Endothelial cell of umbilical vein (primary cell): Measurements from ENCODE around the gene NECAB2. TPM values are rescaled to one million over a fixed set of nuclear protein-coding genes. Genes with fewer than 3 reads are reported as not detected.

ENCODE experiments used
- BruUV-seq: library from RNA; stranded (reverse); fragments of 400-500 nt; replicated peaks from 2 replicates; lab custom pipeline; 2021; lab: Mats Ljungman, UMichigan
- CTCF ChIA-PET: fragments of 300-600, 350-600 bp; sonication (Branson Sonifier 250); formaldehyde crosslinking; loops from one replicate; lab custom pipeline; 2021; ENCODE audit warnings: antibody characterized with exemption, inconsistent platforms; lab: Charles Lee
- POLR2A ChIA-PET: fragments of 300-600, 350-600 bp; sonication (Branson Sonifier 250); formaldehyde crosslinking; loops from one replicate; lab custom pipeline; 2021; ENCODE audit warnings: antibody characterized with exemption, inconsistent platforms; lab: Charles Lee
- DNase-seq: peaks from one replicate; pipeline ENCODE4 v3.0.0-alpha.2; 2011; ENCODE audit warnings: low read depth, low spot score
- FAIRE-seq: peaks from 2 replicates; lab custom pipeline; 2011; peaks lifted over from hg19 to GRCh38; lab: Jason Lieb, UNC
- H2AFZ ChIP-seq: 2 replicates; pipeline ENCODE4 v1.6.0; 2012; ENCODE audit warnings: low read depth, low read length, control low read depth, inconsistent platforms
- H3K27ac ChIP-seq: 2 replicates; pipeline ENCODE4 v1.5.1; 2011; ENCODE audit warnings: low read depth, mild to moderate bottlenecking, control low read depth, low read length, moderate library complexity; ENCODE audit not compliant: insufficient read depth
- H3K27me3 ChIP-seq, 2 experiments: 2 replicates each; pipeline versions ENCODE4 v1.6.0 to v1.6.1; 2011; ENCODE audit warnings: low read length in 2 of 2, mixed read lengths in 1 of 2; ENCODE audit not compliant: control insufficient read depth in 2 of 2, insufficient read depth in 2 of 2
- H3K36me3 ChIP-seq, 2 experiments: 2 replicates in 1 of 2; 3 replicates in 1 of 2; pipeline ENCODE4 v1.5.1; 2011; ENCODE audit warnings: low read length in 2 of 2, mild to moderate bottlenecking in 1 of 2, moderate library complexity in 1 of 2; ENCODE audit not compliant: control insufficient read depth in 2 of 2, insufficient read depth in 2 of 2; ENCODE audit errors: extremely low read depth in 1 of 2
- H3K4me1 ChIP-seq: 3 replicates; pipeline ENCODE4 v1.5.1; 2011; ENCODE audit warnings: mild to moderate bottlenecking, low read length; ENCODE audit not compliant: control insufficient read depth, insufficient read depth; ENCODE audit errors: extremely low read depth
- H3K4me2 ChIP-seq: 2 replicates; pipeline ENCODE4 v1.6.1; 2011; ENCODE audit warnings: low read length, control low read depth, mixed read lengths; ENCODE audit not compliant: insufficient read depth
- H3K4me3 ChIP-seq, 3 experiments: fragments of 200-600 bp in 1 of 3; sonication (generic), shearing (Covaris generic) in 1 of 3; replicated peaks in 1 of 3; 2 replicates each; pipeline ENCODE4 v1.5.1; 2011 to 2016; ENCODE audit warnings: control low read depth in 3 of 3, low read length in 3 of 3, mild to moderate bottlenecking in 2 of 3, inconsistent platforms in 1 of 3, low read depth in 1 of 3, moderate library complexity in 1 of 3; ENCODE audit not compliant: insufficient read depth in 1 of 3
- H3K79me2 ChIP-seq: 2 replicates; pipeline ENCODE4 v1.6.0; 2012; ENCODE audit warnings: low read length, inconsistent platforms; ENCODE audit not compliant: control insufficient read depth, insufficient read depth
- H3K9ac ChIP-seq: replicated peaks from 2 replicates; pipeline ENCODE3; 2011; ENCODE audit warnings: low read length, control low read depth; ENCODE audit not compliant: insufficient read depth; ENCODE audit errors: extremely low read depth
- H3K9me1 ChIP-seq: replicated peaks from 3 replicates; pipeline ENCODE4 v1.6.0; 2011; ENCODE audit warnings: mild to moderate bottlenecking, low read length; ENCODE audit not compliant: control insufficient read depth, insufficient read depth; ENCODE audit errors: extremely low read depth
- H3K9me3 ChIP-seq: replicated peaks from 2 replicates; pipeline ENCODE4 v1.5.1; 2012; ENCODE audit warnings: low read length, inconsistent platforms; ENCODE audit not compliant: control insufficient read depth, insufficient read depth
- H4K20me1 ChIP-seq: replicated peaks from 2 replicates; pipeline ENCODE3; 2011; ENCODE audit warnings: mild to moderate bottlenecking, low read length; ENCODE audit not compliant: control insufficient read depth, insufficient read depth; ENCODE audit errors: extremely low read depth
- CTCF ChIP-seq, 2 donors: IDR thresholded peaks; 1 replicate in 1 of 2; 2 replicates in 1 of 2; pipeline ENCODE4 v1.5.1; 2011; ENCODE audit warnings: low read length in 2 of 2, mild to moderate bottlenecking in 2 of 2, moderate library complexity in 2 of 2, control low read depth in 1 of 2, inconsistent platforms in 1 of 2, low read depth in 1 of 2; ENCODE audit not compliant: insufficient read depth in 1 of 2; ENCODE audit errors: extremely low read depth in 1 of 2
- EZH2 ChIP-seq: IDR thresholded peaks from 2 replicates; pipeline ENCODE4 v1.6.1; 2012; ENCODE audit warnings: borderline replicate concordance, low read depth, mild to moderate bottlenecking, moderate library complexity, low read length, inconsistent platforms; ENCODE audit not compliant: severe bottlenecking
- FOS ChIP-seq: IDR thresholded peaks from 2 replicates; pipeline ENCODE4 v1.6.1; 2011; ENCODE audit warnings: mild to moderate bottlenecking, low read length, moderate library complexity, borderline replicate concordance; ENCODE audit not compliant: insufficient read depth
- GATA2 ChIP-seq: IDR thresholded peaks from 2 replicates; pipeline ENCODE4 v1.7.0; 2011; ENCODE audit warnings: low read depth, mild to moderate bottlenecking, moderate library complexity, mixed read lengths, low read length; ENCODE audit not compliant: insufficient read length, insufficient read depth
- JUN ChIP-seq: IDR thresholded peaks from 2 replicates; pipeline ENCODE4 v1.6.1; 2011; ENCODE audit warnings: borderline replicate concordance, low read depth; ENCODE audit not compliant: insufficient read length, insufficient read depth
- MAX ChIP-seq: IDR thresholded peaks from 2 replicates; pipeline ENCODE4 v1.6.1; 2011; ENCODE audit not compliant: insufficient read depth, insufficient read length
- MYC ChIP-seq: IDR thresholded peaks from one replicate; pipeline ENCODE4 v1.6.1; 2011; ENCODE audit warnings: mild to moderate bottlenecking, low read depth, low read length
- POLR2A ChIP-seq: IDR thresholded peaks from 2 replicates; pipeline ENCODE4 v1.6.1; 2012; ENCODE audit warnings: low read depth, mild to moderate bottlenecking, control low read depth, low read length
- POLR2AphosphoS5 ChIP-seq: IDR thresholded peaks from 2 replicates; pipeline ENCODE4 v1.6.1; 2012; ENCODE audit warnings: low read depth, mild to moderate bottlenecking, control low read depth, low read length, moderate library complexity; ENCODE audit not compliant: insufficient read depth
- dilution Hi-C: fragments of 300-500 bp; cut with MboI; formaldehyde crosslinking; loops from one replicate; pipeline ENCODE4 v1.15.0; 2019; ENCODE audit warnings: low sequenced_read_pairs; ENCODE audit not compliant: extremely low pct_ligation_motif_present
- intact Hi-C: fragments of 100-400 bp; cut with micrococcal nuclease; formaldehyde crosslinking; loops from one replicate; pipeline ENCODE4 v1.10.0; 2022
- polyA plus RNA-seq, 4 experiments: library from polyadenylated mRNA; depleted of rRNA in 3 of 4; stranded (reverse) in 3 of 4; unstranded in 1 of 4; fragments of >200 nt; gene quantifications; 2 replicates each; pipeline versions ENCODE4 v1.2.1 to v1.2.3, GENCODE V29; 2011 to 2012; ENCODE audit warnings: missing spikeins in 1 of 4
- total RNA-seq: library from RNA; stranded (reverse); gene quantifications from 2 replicates; pipeline ENCODE4 v1.2.3, GENCODE V29; 2021

NECAB2 gene
- total and polyA plus RNA-seq, 2 donors (not counting 3 experiments of a cell fraction or from before 2014, with no cell fraction given): 0.26 to 0.31 TPM

GRCh38 chr16:83942074-83942473, 26.0 kb upstream of the NECAB2 start:
- Histone ChIP-seq H3K36me3 (no peaks in the 10 kb centered on the region), H3K4me1 (peaks cover 5% of the 10 kb centered on the region), H3K27me3 (no peaks in the 10 kb centered on the region), H3K4me2 (no peak overlapping the region), H3K79me2 (no peaks in the 10 kb centered on the region), H2AFZ (no peak overlapping the region), H4K20me1 (no peaks in the 10 kb centered on the region), H3K9me1 (no peaks in the 10 kb centered on the region), H3K9me3 (no peaks in the 10 kb centered on the region), H3K27ac (no peak overlapping the region), H3K4me3 (no peak overlapping the region), H3K9ac (no peak overlapping the region)
- no peak for FAIRE-seq
- CTCF ChIA-PET: no interaction called here
- TF ChIP-seq POLR2A: no peak
- TF ChIP-seq FOS: no peak
- TF ChIP-seq GATA2: no peak
- no peak for TF ChIP-seq MAX
- no peak for TF ChIP-seq EZH2
- no peak for TF ChIP-seq MYC
- TF ChIP-seq POLR2AphosphoS5: no peak
- no peak for TF ChIP-seq CTCF (IDR thresholded peaks at IDR 0.05; ENCODE audit: extremely low read depth in 1 of 2, insufficient read depth in 1 of 2, low read depth in 1 of 2, low read length in 2 of 2)
- no peak for TF ChIP-seq JUN
- intact Hi-C loops: no loop called here
- dilution Hi-C loops: no loop called here
- DNase-seq: no peak
- no TSS peak for BruUV-seq
- POLR2A ChIA-PET: no interaction called here
